HG02885 (cell line): Measurements from ENCODE around the gene NFATC4.
"Not testable (repeated sequence)": the region's sequence is repeated elsewhere in the genome, so short reads cannot be mapped to it uniquely, and the experiment has no call there.

Experiments
- ATAC-seq: cut with Tn5 transposase; IDR thresholded peaks from one replicate; pipeline ENCODE4 v1.9.1; 2021; ENCODE audit warnings: mild to moderate bottlenecking; ENCODE audit not compliant: unreplicated experiment, poor library complexity

NFATC4 gene

GRCh38 chr14:24385524-24385923 is 17.5 kb downstream of the NFATC4 start:
- no peak for ATAC-seq

GRCh38 chr14:24387009-24387345 is 19.0 kb downstream of the NFATC4 start:
- ATAC-seq, result no peak

- ATAC-seq, result not testable (repeated sequence)
Measured at GRCh38 chr14:24387579-24387978, 19.6 kb downstream of the NFATC4 start.

DNA sequence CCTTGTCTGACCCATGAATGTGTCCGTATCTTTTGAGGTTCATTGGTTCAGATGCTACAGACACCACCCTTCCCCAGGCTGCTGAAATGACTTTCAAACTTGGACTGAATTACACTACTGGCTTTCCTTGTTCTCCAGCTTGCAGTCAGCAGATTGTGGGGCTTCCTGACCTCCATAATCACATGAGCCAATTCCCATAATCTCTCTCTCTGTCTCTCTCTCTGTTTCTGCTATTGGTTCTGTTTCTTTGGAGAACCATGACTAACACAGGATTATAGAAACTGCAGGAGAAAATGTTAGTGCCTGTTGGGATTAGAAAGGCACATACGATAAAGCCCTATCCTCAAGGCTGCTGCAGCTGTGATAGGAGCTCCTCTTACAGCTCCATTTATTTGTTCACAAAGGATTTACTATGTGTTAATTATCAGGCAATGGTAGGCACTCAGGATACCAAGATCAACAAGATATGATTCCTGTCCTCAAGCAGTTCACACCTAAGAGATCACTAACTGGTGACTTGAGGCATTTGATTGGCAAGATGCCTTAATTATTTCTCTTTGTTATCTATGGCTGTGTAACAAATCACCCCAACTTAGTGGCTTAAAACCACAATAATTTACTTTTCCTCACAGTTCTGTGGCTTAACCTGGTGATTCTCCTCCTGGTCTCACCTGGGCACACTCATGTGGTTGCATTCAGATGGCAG is 20.6 kb downstream of the NFATC4 start:
- ATAC-seq, result no peak

DNA sequence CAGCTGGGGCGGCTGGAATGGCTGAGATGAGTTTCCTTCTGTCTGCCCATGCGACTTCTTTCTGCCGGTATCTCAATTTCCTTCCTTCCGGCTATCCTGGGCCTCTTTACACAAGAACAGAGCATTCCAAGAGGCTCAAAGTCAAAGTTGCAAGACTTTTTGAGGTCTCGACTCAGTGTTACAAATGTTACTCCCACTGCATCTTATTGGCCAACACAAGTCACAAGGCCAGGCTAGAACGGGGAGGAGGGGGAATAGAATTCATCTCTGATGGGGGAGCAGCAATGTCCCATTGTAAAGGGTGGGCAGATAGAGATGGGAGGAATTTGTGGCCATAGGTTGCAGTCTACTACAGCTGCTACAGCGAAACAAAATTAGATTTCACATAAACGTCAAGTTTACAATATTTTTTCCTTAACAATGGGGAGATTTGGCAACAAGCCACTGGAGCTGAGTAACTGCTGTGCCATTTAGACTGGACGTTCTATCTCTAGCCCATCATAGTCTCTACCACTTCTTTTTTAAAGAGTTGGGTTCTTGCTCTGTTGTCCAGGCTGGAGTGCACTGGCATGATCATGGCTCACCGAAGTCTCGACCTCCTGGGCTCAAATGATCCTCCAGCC is 21.4 kb downstream of the NFATC4 start:
- ATAC-seq, result no peak

GRCh38 chr14:24390701-24391468 is 22.9 kb downstream of the NFATC4 start:
- no peak for ATAC-seq

DNA sequence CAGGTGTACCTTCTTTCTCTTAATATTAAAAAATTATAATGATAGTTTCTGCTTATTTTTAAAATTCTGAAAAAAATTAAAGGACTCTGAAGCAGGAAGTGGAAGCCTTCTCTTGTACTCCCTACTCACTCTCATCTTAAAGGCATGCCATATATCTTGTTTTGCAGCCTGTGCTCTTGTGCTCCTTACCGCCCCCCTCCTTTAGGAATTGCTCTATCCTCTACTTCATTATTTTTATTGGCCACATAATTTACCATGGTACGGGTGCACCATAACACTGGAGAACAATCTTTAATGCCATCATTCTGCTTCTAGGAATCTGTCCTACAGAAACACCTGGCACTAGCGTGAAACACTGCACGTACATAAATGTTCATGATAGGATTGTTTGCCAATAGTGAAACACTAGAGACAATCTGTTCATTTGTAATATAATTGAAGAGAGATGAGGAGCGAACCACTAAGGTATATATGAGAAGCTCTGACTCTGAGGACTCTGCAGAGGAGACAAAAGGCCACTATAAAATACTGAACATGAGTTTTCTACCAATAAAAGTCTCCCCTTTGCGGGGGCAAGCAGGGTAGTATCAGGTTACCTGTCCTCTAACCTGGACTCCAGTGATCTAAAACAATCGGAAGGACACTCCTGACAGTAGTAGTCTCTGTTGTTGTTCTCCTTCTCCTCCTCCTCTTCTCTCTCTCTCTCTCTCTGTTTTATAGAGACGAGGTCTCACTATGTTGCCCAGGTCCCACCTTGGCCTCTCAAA is 24.5 kb downstream of the NFATC4 start:
- ATAC-seq, result no peak

GRCh38 chr14:24394275-24394674 is 26.3 kb downstream of the NFATC4 start:
- ATAC-seq, result no peak

DNA sequence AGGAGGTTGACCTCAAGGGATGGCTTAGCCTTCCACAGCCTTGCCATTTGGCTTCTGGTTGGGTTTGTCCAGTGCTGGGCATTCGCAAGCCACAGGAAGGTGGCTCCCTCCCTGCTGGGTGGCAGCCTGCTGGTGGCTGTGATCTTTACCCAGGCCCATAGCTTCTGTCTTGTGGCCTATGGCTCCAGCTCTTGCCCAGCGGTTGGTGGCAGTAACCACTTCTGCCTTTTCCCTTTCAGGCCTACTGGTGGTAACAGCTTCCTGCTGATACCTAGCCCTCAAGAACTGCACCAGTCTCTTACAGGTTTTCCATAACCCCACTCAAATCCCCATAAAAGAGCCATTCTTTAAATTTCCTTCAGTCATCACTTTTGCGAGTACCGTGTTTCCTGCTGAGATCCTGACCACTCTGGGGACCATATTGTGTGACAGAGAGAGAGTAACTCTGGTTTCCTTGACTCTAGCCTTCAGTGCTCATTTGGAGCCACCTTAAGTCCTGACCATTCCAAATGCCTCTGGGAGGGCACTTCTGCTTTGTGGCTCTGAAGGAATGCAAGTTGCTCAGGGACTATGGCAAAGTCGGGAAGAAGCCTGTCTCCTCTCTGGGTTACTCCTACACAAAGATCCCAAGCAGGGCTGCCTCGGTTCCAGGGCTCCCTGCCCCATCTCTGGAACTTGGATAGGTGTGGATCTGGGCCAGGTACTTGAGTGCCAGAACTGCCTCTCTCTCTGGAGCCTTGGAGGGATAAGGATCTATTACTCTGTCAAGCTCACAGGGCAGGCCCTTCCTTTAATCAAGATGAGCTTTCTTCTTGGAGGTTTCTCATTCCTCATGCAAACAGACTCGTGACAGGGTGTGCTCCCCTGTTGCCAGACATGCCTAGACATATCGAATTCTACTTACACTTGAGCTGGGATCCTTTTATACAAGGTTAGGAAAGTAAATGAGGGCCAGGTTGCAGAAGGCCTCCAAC is 27.9 kb downstream of the NFATC4 start:
- no peak for ATAC-seq

DNA sequence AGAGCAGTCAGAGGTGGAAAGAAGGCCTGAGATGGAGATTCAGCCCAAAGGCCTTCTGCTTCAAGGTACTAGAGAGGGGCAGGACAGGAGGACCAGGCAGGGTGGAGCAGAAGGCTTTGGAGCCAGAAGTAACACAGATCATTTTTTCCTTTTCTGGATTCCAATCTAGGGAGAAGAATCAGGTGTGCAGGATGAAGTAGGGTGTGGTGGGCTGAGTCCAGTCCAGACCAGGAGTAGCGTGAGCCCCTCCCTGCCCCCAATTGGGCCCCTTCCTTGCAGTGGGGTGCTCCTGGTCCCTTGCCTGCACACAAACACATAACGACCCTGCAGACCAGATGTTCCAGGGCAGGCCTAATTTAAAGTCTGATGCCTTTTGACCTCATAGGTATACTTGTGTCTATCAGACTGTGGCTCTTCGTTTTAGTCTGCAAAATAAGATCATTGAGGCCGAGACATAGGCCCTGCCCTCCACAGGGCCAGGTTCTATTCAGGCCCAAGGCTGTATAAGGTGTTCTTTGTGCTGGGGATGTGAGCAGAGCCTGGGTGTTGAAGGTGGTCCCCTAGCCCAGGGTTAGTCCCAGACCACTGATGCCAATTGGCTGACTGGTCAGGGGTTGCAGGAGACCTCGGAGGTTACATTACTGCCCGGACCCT is 29.8 kb downstream of the NFATC4 start:
- ATAC-seq, result no peak

GRCh38 chr14:24398293-24398652 is 30.3 kb downstream of the NFATC4 start:
- ATAC-seq, result no peak

- ATAC-seq, result no peak
Measured at GRCh38 chr14:24398653-24399446, 30.9 kb downstream of the NFATC4 start, which contains the start of gene NYNRIN. TSS of gene NYNRIN (plus strand) at chr14:24399003. CDS start at chr14:24399247, 244 bp downstream.

- no peak for ATAC-seq
Measured at GRCh38 chr14:24399447-24399822, 31.5 kb downstream of the NFATC4 start.

DNA sequence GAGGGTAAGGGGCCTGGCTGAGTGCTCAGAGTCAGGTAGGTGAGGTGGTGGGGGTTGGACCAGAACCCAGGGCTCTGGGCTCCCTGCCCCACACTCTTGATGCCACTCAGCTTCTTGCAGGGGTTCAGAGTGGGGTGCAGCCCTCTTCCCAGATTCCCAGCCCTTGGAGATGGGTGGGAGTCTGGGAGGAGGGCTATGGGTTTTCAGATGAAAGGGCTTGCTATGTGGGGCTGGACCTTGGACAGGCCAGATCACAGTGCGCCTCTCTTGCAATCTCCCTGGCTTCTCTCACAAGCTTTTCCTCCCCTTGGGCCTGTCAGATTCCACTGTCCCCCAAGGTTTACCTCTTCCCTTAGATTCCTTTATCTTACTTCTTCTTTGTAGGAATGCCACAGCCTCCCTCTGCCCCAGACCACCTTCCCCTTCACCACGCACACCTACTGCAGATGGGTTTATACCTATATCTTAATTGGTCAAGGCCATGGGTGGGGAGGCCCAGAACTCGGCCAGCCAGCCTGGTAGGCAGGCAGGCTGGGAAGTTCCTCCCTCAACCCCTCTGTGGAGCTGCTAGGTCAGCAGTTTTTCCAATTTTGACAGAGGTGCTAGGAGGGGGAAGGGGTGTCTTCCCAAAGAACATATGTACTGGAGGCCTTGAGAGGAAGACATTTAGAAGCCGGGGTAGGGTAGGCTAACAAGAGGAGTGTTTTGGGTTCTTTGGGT is 32.2 kb downstream of the NFATC4 start:
- ATAC-seq, result no peak

DNA sequence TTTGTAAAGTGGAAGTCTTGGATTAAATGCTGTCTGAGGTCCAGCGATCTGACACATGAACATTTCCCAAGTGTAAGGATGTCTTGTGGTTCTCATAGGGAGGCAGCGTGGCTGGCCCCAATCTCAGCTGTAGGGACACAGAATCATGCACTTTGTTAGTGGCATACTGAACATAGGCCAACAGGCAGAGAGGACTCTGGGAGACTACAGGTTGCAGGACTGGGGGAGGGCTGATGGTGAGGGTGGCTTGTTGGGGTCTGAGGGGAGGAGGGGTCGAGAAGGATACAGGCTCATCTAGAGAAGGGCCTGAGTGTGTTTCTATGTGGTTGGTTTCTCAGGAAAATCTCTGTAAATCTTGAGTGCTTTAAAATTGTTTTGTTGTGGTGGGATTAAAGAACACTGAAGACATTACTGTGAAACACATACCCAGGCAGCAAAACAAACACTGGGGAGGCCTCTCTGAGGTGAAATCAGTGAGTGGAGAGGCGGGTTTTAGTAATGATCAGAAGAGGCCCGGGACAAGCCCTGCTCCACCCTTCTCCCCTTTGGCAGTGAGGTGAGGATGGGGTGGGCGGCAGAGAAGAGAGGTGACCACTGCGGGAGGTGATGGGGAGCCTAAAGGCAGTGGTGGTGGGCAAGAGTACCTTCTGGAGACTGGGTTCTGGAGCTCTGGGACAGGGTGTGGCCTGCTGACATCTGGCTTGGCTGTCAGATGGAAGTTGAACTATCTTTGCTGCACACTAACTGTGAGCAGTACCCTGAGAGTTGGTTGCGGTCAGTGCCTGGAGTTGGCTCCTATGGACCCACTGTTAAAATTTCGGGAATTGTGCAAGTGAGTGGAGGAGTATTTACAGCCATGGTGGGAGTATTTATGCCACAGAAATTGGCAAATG is 34.1 kb downstream of the NFATC4 start:
- ATAC-seq, result no peak

DNA sequence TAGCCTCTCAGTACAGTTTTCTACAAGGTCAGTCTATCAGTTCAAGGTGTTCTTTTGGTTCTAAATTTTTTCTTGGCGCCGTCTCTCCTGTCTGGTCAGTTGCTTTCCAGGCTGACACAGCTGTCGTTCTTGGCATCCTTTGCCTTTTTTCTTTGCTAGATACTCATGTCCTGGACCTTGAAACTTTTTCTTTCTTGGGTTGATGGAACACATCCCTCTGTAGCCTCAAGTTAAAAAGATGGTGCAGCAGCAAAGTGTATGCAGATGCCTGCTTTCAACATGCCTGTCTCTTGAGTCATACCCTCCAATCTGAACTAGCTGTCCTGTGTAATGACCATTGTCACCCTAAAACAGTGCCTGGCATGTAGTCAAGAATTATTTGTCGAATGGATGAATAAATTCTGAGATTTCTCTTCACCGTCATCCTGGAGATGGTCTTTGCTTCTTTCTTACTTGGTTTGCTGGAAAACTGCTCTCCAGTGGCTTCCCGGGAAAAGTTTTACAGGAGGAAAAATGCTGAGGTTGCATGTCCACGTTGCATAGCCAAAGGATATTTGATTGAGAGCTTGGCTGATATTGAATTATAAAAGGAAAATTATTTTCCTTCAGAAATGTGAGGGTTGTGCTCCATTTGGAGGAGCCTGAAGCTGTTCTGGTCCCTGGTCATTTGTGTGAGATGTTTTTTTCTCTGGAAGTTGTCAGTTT is 35.5 kb downstream of the NFATC4 start:
- ATAC-seq, result no peak
